ENCODE measurements around the gene ZNF223.

Gene ZNF223

GRCh38 chr19:44072543-44073401, 20.9 kb downstream of the ZNF223 start:
- no peak for DNase-seq

- no peak for DNase-seq
Measured at GRCh38 chr19:44076325-44076724, 24.5 kb downstream of the ZNF223 start.

- DNase-seq = no peak
Measured at GRCh38 chr19:44092108-44092507, 40.3 kb downstream of the ZNF223 start.

GRCh38 chr19:44093931-44094765, 42.3 kb downstream of the ZNF223 start, which contains the start of gene ZNF224:
Gene ZNF224 (plus strand): TSS chr19:44094361. CDS start chr19:44097874, 3,513 bp downstream.
- DNase-seq = peak; percentile 64

- DNase-seq = no peak
Measured at GRCh38 chr19:44107751-44108150, 55.9 kb downstream of the ZNF223 start.

GRCh38 chr19:44109458-44109857, 57.6 kb downstream of the ZNF223 start:
- no peak for DNase-seq

GRCh38 chr19:44111910-44112463, 60.2 kb downstream of the ZNF223 start:
- no peak for DNase-seq

- DNase-seq = no peak
Measured at GRCh38 chr19:44112802-44113137, 60.9 kb downstream of the ZNF223 start.

- DNase-seq = peak; percentile 55
Measured at GRCh38 chr19:44113138-44113783, 61.4 kb downstream of the ZNF223 start, which contains the start of gene ZNF225. Gene ZNF225 (plus strand): TSS chr19:44113399. CDS start chr19:44115828, 2,429 bp downstream.

GRCh38 chr19:44113784-44114390, 62.1 kb downstream of the ZNF223 start:
- no peak for DNase-seq
